HepG2 (cell line): Measurements from ENCODE around the gene IQSEC1. TPM values are rescaled to one million over a fixed set of nuclear protein-coding genes. Genes with fewer than 3 reads are reported as not detected.

ENCODE experiments used
- ATAC-seq: fragments of 200-7000 bp; cut with Tn5 transposase; 3 replicates; pipeline ENCODE4 v1.9.1; 2020; ENCODE audit warnings: mild to moderate bottlenecking, moderate library complexity
- BruUV-seq: library from RNA; stranded (reverse); fragments of 400-500 nt; replicated peaks from 2 replicates; lab custom pipeline; 2021; lab: Mats Ljungman, UMichigan
- CTCF ChIA-PET: fragments of 300-600 bp; formaldehyde crosslinking; extraction: SDS; loops from one replicate; lab custom pipeline; 2021; ENCODE audit warnings: low total read pairs, inconsistent platforms, low intra/inter-chr PET ratio; lab: Yijun Ruan, JAX
- POLR2A ChIA-PET: fragments of 350-600 bp; sonication (Branson Sonifier 250); formaldehyde crosslinking; loops from one replicate; lab custom pipeline; 2020; ENCODE audit warnings: antibody characterized with exemption, inconsistent platforms; lab: Yijun Ruan, JAX
- DNase-seq: peaks from one replicate; pipeline ENCODE4 v3.0.0-alpha.2; 2015; ENCODE audit warnings: low spot score
- FAIRE-seq: peaks from 3 replicates; lab custom pipeline; 2011; peaks lifted over from hg19 to GRCh38; lab: Jason Lieb, UNC
- H2AFZ ChIP-seq: one replicate; pipeline ENCODE4 v1.6.1; 2011; ENCODE audit warnings: low read length, inconsistent platforms
- H3K27ac ChIP-seq: fragments of 300-600 bp; 3 replicates; pipeline ENCODE4 v1.8.0; 2011; ENCODE audit warnings: mixed run types, mild to moderate bottlenecking, mixed read lengths, low read length, inconsistent platforms; ENCODE audit not compliant: insufficient read depth; ENCODE audit errors: extremely low read length
- H3K27me3 ChIP-seq, 2 experiments: fragments of 200-600 bp in 1 of 2; 2 replicates in 1 of 2; 3 replicates in 1 of 2; pipeline versions ENCODE4 v1.6.0 to v1.8.0; 2011; ENCODE audit warnings: low read length in 2 of 2, mild to moderate bottlenecking in 2 of 2, moderate library complexity in 2 of 2, inconsistent platforms in 1 of 2; ENCODE audit not compliant: insufficient read depth in 2 of 2, control insufficient read depth in 1 of 2
- H3K36me3 ChIP-seq, 2 experiments: fragments of 200-600 bp in 1 of 2; replicated peaks in 1 of 2; 2 replicates in 1 of 2; 3 replicates in 1 of 2; pipeline versions ENCODE4 v1.5.1 to v1.8.0; 2011; ENCODE audit warnings: low read length in 2 of 2, inconsistent platforms in 1 of 2; ENCODE audit not compliant: insufficient read depth in 2 of 2, control insufficient read depth in 1 of 2
- H3K4me1 ChIP-seq: 2 replicates; pipeline ENCODE4 v1.5.1; 2012; ENCODE audit warnings: low read length, inconsistent platforms; ENCODE audit not compliant: insufficient read depth
- H3K4me2 ChIP-seq: 2 replicates; pipeline ENCODE4 v1.6.0; 2011; ENCODE audit warnings: low read depth, low read length, inconsistent platforms
- H3K4me3 ChIP-seq, 3 experiments: fragments of 200-600 bp in 1 of 3; sonication (generic), shearing (Covaris generic) in 1 of 3; replicated peaks in 1 of 3; 2 replicates each; pipeline ENCODE4 v1.5.1; 2011 to 2016; ENCODE audit warnings: low read length in 3 of 3, inconsistent platforms in 2 of 3, low read depth in 2 of 3, mild to moderate bottlenecking in 2 of 3, control low read depth in 1 of 3, mixed read lengths in 1 of 3; ENCODE audit not compliant: insufficient read depth in 1 of 3
- H3K79me2 ChIP-seq: one replicate; pipeline ENCODE4 v1.6.1; 2011; ENCODE audit warnings: low read length, inconsistent platforms; ENCODE audit not compliant: insufficient read depth
- H3K9ac ChIP-seq: 2 replicates; pipeline ENCODE4 v1.6.0; 2011; ENCODE audit warnings: mild to moderate bottlenecking, low read depth, low read length, inconsistent platforms; ENCODE audit not compliant: insufficient read depth
- H3K9me3 ChIP-seq: 2 replicates; pipeline ENCODE4 v1.5.1; 2012; ENCODE audit warnings: mild to moderate bottlenecking, low read length
- H4K20me1 ChIP-seq: 2 replicates; pipeline ENCODE4 v1.6.0; 2011; ENCODE audit warnings: inconsistent platforms, mild to moderate bottlenecking, low read length, moderate library complexity; ENCODE audit not compliant: insufficient read depth
- ATM ChIP-seq: fragments of 450-650 bp; IDR thresholded peaks from 2 replicates; pipeline ENCODE4 v1.7.1; 2017; ENCODE audit warnings: mild to moderate bottlenecking, borderline replicate concordance
- ELK4 ChIP-seq: sonication (generic); formaldehyde crosslinking; IDR thresholded peaks from 2 replicates; pipeline ENCODE4 v1.9.0; 2021; ENCODE audit warnings: missing genetic modification reagents, borderline replicate concordance
- FIP1L1 ChIP-seq: fragments of 200-400 bp; formaldehyde crosslinking; IDR thresholded peaks from 2 replicates; pipeline ENCODE4 v1.6.1; 2018; ENCODE audit warnings: low read depth, mild to moderate bottlenecking, low read length, moderate library complexity, borderline replicate concordance; ENCODE audit not compliant: insufficient read depth
- NFAT5 ChIP-seq: sonication (generic); formaldehyde crosslinking; IDR thresholded peaks from 2 replicates; pipeline ENCODE4 v1.4.0; 2020; ENCODE audit warnings: missing genetic modification reagents
- PBX2 ChIP-seq: IDR thresholded peaks from 2 replicates; pipeline ENCODE4 v1.6.1; 2016; ENCODE audit warnings: control low read depth
- SIN3A ChIP-seq: IDR thresholded peaks from 2 replicates; pipeline ENCODE4 v1.6.1; 2011; ENCODE audit warnings: low read depth, mild to moderate bottlenecking, control low read depth, low read length, borderline replicate concordance
- SP4 ChIP-seq: sonication (generic); formaldehyde crosslinking; IDR thresholded peaks from 2 replicates; pipeline ENCODE4 v1.8.1; 2023; ENCODE audit warnings: mild to moderate bottlenecking, missing genetic modification reagents
- TFDP1 ChIP-seq: IDR thresholded peaks from 2 replicates; pipeline ENCODE4 v1.6.1; 2016; ENCODE audit warnings: missing compliant biosample characterization, missing genetic modification reagents, borderline replicate concordance
- TRIM24 ChIP-seq: sonication (generic); formaldehyde crosslinking; IDR thresholded peaks from 2 replicates; pipeline ENCODE4 v1.8.0; 2022; ENCODE audit warnings: mild to moderate bottlenecking, missing genetic modification reagents
- ZNF136 ChIP-seq: sonication (generic); formaldehyde crosslinking; IDR thresholded peaks from 2 replicates; pipeline ENCODE4 v1.8.1; 2022; ENCODE audit warnings: low read depth, mild to moderate bottlenecking, moderate library complexity, missing genetic modification reagents
- ZNF501 ChIP-seq: sonication (generic); formaldehyde crosslinking; IDR thresholded peaks from 2 replicates; pipeline ENCODE4 v1.5.1; 2020; ENCODE audit warnings: mild to moderate bottlenecking, moderate library complexity, missing genetic modification reagents
- ZNF564 ChIP-seq: sonication (generic); formaldehyde crosslinking; IDR thresholded peaks from 2 replicates; pipeline ENCODE4 v1.8.1; 2023; ENCODE audit warnings: mild to moderate bottlenecking, missing genetic modification reagents
- ZNF781 ChIP-seq: sonication (generic); formaldehyde crosslinking; IDR thresholded peaks from 2 replicates; pipeline ENCODE4 v1.5.1; 2020; ENCODE audit warnings: borderline replicate concordance, mild to moderate bottlenecking, missing genetic modification reagents; ENCODE audit errors: not compliant biosample characterization
- ZSCAN22 ChIP-seq: sonication (generic); formaldehyde crosslinking; IDR thresholded peaks from 2 replicates; pipeline ENCODE4 v1.4.0; 2020; ENCODE audit warnings: mild to moderate bottlenecking, missing genetic modification reagents
- WGBS: methylation state at CpG from one replicate; pipeline ENCODE4 v1.1.6; 2017; ENCODE audit warnings: low lambda C conversion rate; 5-methylcytosine and 5-hydroxymethylcytosine counted together
- in situ Hi-C: cut with HindIII; loops from 2 replicates; pipeline ENCODE4 v1.10.0; 2017; ENCODE audit warnings: low pct_unique_long_range_greater_than_20kb; ENCODE audit not compliant: extremely low pct_ligation_motif_present
- intact Hi-C: fragments of 100-400 bp; cut with micrococcal nuclease; formaldehyde crosslinking; loops from one replicate; pipeline ENCODE4 v1.10.0; 2022; ENCODE audit not compliant: unreplicated experiment
- polyA plus RNA-seq, 8 experiments: library from polyadenylated mRNA; depleted of rRNA in 3 of 8; stranded (reverse) in 7 of 8; unstranded in 1 of 8; fragments of >200 nt; fragmentation: Illumina TruSeq in 4 of 8; extraction: Trizol in 4 of 8; gene quantifications; 2 replicates each; pipeline versions ENCODE4 v1.2.1 to v1.2.3, GENCODE V29; 2011 to 2016; ENCODE audit warnings: low read depth in 4 of 8, missing spikeins in 1 of 8, mixed read lengths in 1 of 8; ENCODE audit not compliant: insufficient read depth in 1 of 8
- total RNA-seq, 5 experiments: library from RNA; depleted of rRNA; stranded (reverse); fragments of >200 nt; fragmentation: Illumina TruSeq; extraction: Trizol; gene quantifications; 2 replicates each; pipeline ENCODE4 v1.2.3, GENCODE V29; 2016; ENCODE audit warnings: low read depth in 1 of 5
- TF ChIP-seq, protein P1 (sequence below): sonication (generic); formaldehyde crosslinking; IDR thresholded peaks from 2 replicates; pipeline ENCODE4 v1.8.0; 2023; ENCODE audit warnings: mild to moderate bottlenecking, missing genetic modification reagents

IQSEC1 gene
- total and polyA plus RNA-seq, 2 of the 13 experiments (the other 11 are each of a cell fraction or from before 2014, with no cell fraction given): 17.4 to 20.2 TPM

GRCh38 chr3:13067778-13068177, 5.5 kb downstream of the IQSEC1 start:
- 0 out of 2 replicates have a peak, but pooled peaks cover 5% of the 10 kb centered on the region for H4K20me1 ChIP-seq
- DNase-seq (no peak), ATAC-seq (no peak), FAIRE-seq (no peak)
- no peak overlapping the region for H2AFZ ChIP-seq
- H3K4me3 ChIP-seq: no peak overlapping the region
- H3K4me2 ChIP-seq: no peak overlapping the region
- peaks cover 9% of the 10 kb centered on the region; the same call in 1 of the 2 replicates for H3K4me1 ChIP-seq
- no peaks in the 10 kb centered on the region for H3K27me3 ChIP-seq
- in situ Hi-C loops: no loop called here
- ChIA-PET CTCF (no interaction called here), POLR2A (no interaction called here)
- WGBS: no CpG with 5 or more reads among the region's 4 CpGs
- no TSS peak for BruUV-seq
- intact Hi-C loops: no loop called here
- no peak overlapping the region for H3K27ac ChIP-seq
- no peaks in the 10 kb centered on the region for H3K36me3 ChIP-seq
- no peaks in the 10 kb centered on the region for H3K9me3 ChIP-seq
- H3K9ac ChIP-seq: no peak overlapping the region
- no peaks in the 10 kb centered on the region for H3K79me2 ChIP-seq
- TF ChIP-seq ELK4 (no peak), ZNF564 (CRISPR knock-in tag) (no peak), ZNF501 (CRISPR knock-in tag) (no peak), TFDP1 (no peak), NFAT5 (CRISPR knock-in tag) (no peak), ZNF136 (CRISPR knock-in tag) (no peak), SP4 (CRISPR knock-in tag) (no peak), PBX2 (CRISPR knock-in tag) (no peak), FIP1L1 (no peak), SIN3A (no peak), TRIM24 (CRISPR knock-in tag) (no peak), ZSCAN22 (CRISPR knock-in tag) (no peak), ATM (no peak), ZNF781 (CRISPR knock-in tag) (no peak)
- TF ChIP-seq, protein P1, sequence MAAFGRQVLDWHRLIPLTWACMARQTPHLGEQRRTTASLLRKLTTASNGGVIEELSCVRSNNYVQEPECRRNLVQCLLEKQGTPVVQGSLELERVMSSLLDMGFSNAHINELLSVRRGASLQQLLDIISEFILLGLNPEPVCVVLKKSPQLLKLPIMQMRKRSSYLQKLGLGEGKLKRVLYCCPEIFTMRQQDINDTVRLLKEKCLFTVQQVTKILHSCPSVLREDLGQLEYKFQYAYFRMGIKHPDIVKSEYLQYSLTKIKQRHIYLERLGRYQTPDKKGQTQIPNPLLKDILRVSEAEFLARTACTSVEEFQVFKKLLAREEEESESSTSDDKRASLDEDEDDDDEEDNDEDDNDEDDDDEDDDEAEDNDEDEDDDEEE (CRISPR knock-in tag): no peak
